H1 (cell line): ENCODE results near the gene MYH7. TPM values are rescaled to one million over a fixed set of nuclear protein-coding genes. Genes with fewer than 3 reads are reported as not detected.

ENCODE experiments used
- CTCF ChIA-PET: fragments of 300-600 bp; sonication (Branson Sonifier 250); formaldehyde crosslinking; loops from one replicate; lab custom pipeline; 2021; ENCODE audit not compliant: partially characterized antibody; lab: Charles Lee
- POLR2A ChIA-PET: fragments of 300-600 bp; sonication (Branson Sonifier 250); formaldehyde crosslinking; loops from one replicate; lab custom pipeline; 2021; ENCODE audit warnings: inconsistent platforms; ENCODE audit not compliant: partially characterized antibody; lab: Charles Lee
- DNase-seq, 2 experiments: peaks; one replicate each; pipeline versions ENCODE4 v3.0.0 to v3.0.0-alpha.2; 2010 to 2022; ENCODE audit warnings: low spot score in 2 of 2, low read depth in 1 of 2, mixed read lengths in 1 of 2
- FAIRE-seq: peaks from 2 replicates; lab custom pipeline; 2011; peaks lifted over from hg19 to GRCh38; lab: Jason Lieb, UNC
- H2AFZ ChIP-seq: 2 replicates; pipeline ENCODE4 v1.8.1; 2012; ENCODE audit warnings: low read length, inconsistent platforms
- H2AK5ac ChIP-seq: 2 replicates; pipeline ENCODE4 v1.6.1; 2013; ENCODE audit warnings: low read depth, low read length
- H2BK120ac ChIP-seq: replicated peaks from 2 replicates; pipeline ENCODE3; 2013; ENCODE audit warnings: low read depth, low read length, inconsistent platforms
- H2BK12ac ChIP-seq: 2 replicates; pipeline ENCODE4 v1.6.1; 2013; ENCODE audit warnings: low read depth, low read length
- H2BK15ac ChIP-seq: 2 replicates; pipeline ENCODE4 v1.6.1; 2013; ENCODE audit warnings: low read length
- H2BK20ac ChIP-seq: 2 replicates; pipeline ENCODE4 v1.6.1; 2013; ENCODE audit warnings: low read length
- H2BK5ac ChIP-seq: 2 replicates; pipeline ENCODE4 v1.6.1; 2013; ENCODE audit warnings: low read depth, low read length
- H3K14ac ChIP-seq: 2 replicates; pipeline ENCODE4 v1.6.1; 2013; ENCODE audit warnings: inconsistent platforms; ENCODE audit not compliant: insufficient read length
- H3K18ac ChIP-seq: 2 replicates; pipeline ENCODE4 v1.6.1; 2013; ENCODE audit warnings: low read length; ENCODE audit errors: extremely low read depth
- H3K23ac ChIP-seq: 2 replicates; pipeline ENCODE4 v1.6.1; 2013; ENCODE audit warnings: inconsistent platforms; ENCODE audit not compliant: insufficient read length
- H3K23me2 ChIP-seq: 2 replicates; pipeline ENCODE4 v1.6.1; 2013; ENCODE audit warnings: low read depth, low read length
- H3K27ac ChIP-seq: 2 replicates; pipeline ENCODE4 v1.6.1; 2011; ENCODE audit warnings: low read depth, low read length, inconsistent platforms
- H3K27me3 ChIP-seq, 4 experiments: replicated peaks in 1 of 4; 1 replicate in 1 of 4; 2 replicates in 3 of 4; pipeline versions ENCODE4 v1.6.1 to v1.8.1; 2011 to 2013; ENCODE audit warnings: low read length in 3 of 4, mild to moderate bottlenecking in 3 of 4, inconsistent platforms in 2 of 4, mixed read lengths in 2 of 4, moderate library complexity in 1 of 4; ENCODE audit not compliant: control insufficient read depth in 3 of 4, insufficient read depth in 3 of 4; ENCODE audit errors: extremely low read depth in 1 of 4
- H3K36me3 ChIP-seq, 4 experiments: 2 replicates each; pipeline versions ENCODE4 v1.6.1 to v1.8.1; 2011 to 2013; ENCODE audit warnings: mild to moderate bottlenecking in 4 of 4, low read length in 3 of 4, moderate library complexity in 2 of 4, control low read depth in 1 of 4, inconsistent platforms in 1 of 4; ENCODE audit not compliant: insufficient read depth in 4 of 4, control insufficient read depth in 2 of 4
- H3K4ac ChIP-seq: replicated peaks from 2 replicates; pipeline ENCODE3; 2013; ENCODE audit warnings: low read length, low read depth, mixed read lengths, inconsistent platforms; ENCODE audit not compliant: insufficient read length
- H3K4me1 ChIP-seq, 4 experiments: replicated peaks in 1 of 4; 1 replicate in 1 of 4; 2 replicates in 3 of 4; pipeline versions ENCODE4 v1.6.1 to v1.8.1; 2011 to 2013; ENCODE audit warnings: low read length in 3 of 4, inconsistent platforms in 2 of 4, mixed read lengths in 1 of 4; ENCODE audit not compliant: insufficient read depth in 4 of 4, control insufficient read depth in 3 of 4
- H3K4me2 ChIP-seq, 2 experiments: 2 replicates each; pipeline versions ENCODE4 v1.6.1 to v1.8.1; 2011 to 2013; ENCODE audit warnings: low read depth in 2 of 2, low read length in 2 of 2, control low read depth in 1 of 2, inconsistent platforms in 1 of 2, mild to moderate bottlenecking in 1 of 2; ENCODE audit not compliant: insufficient read depth in 1 of 2
- H3K4me3 ChIP-seq, 4 experiments: fragments of 200-600, 300-600 bp in 1 of 4; sonication (generic), shearing (Covaris generic), sonication (Bioruptor Twin) in 1 of 4; 2 replicates each; pipeline versions ENCODE4 v1.5.1 to v1.8.1; 2011 to 2016; ENCODE audit warnings: low read length in 4 of 4, low read depth in 3 of 4, control low read depth in 2 of 4, inconsistent platforms in 2 of 4, mild to moderate bottlenecking in 2 of 4, mixed read lengths in 1 of 4, moderate library complexity in 1 of 4; ENCODE audit not compliant: insufficient read depth in 2 of 4; ENCODE audit errors: extremely low read depth in 1 of 4
- H3K56ac ChIP-seq: replicated peaks from 2 replicates; pipeline ENCODE3; 2013; ENCODE audit warnings: low read depth, mild to moderate bottlenecking, mixed read lengths, low read length, inconsistent platforms; ENCODE audit not compliant: insufficient read length
- H3K79me1 ChIP-seq: 2 replicates; pipeline ENCODE4 v1.6.1; 2013; ENCODE audit warnings: low read depth, low read length, control low read depth
- H3K79me2 ChIP-seq, 2 experiments: 2 replicates each; pipeline versions ENCODE4 v1.6.1 to v1.8.1; 2012 to 2013; ENCODE audit warnings: low read length in 2 of 2, mild to moderate bottlenecking in 2 of 2, inconsistent platforms in 1 of 2; ENCODE audit not compliant: insufficient read depth in 2 of 2, control insufficient read depth in 1 of 2
- H3K9ac ChIP-seq, 4 experiments: replicated peaks in 1 of 4; 1 replicate in 1 of 4; 2 replicates in 3 of 4; pipeline versions ENCODE4 v1.6.1 to v1.8.1; 2011 to 2013; ENCODE audit warnings: low read depth in 3 of 4, low read length in 3 of 4, control low read depth in 2 of 4, mild to moderate bottlenecking in 2 of 4, moderate library complexity in 2 of 4, inconsistent platforms in 1 of 4; ENCODE audit errors: extremely low read depth in 1 of 4
- H3K9me3 ChIP-seq, 2 experiments: 2 replicates each; pipeline versions ENCODE4 v1.6.1 to v1.8.1; 2012 to 2013; ENCODE audit warnings: mild to moderate bottlenecking in 2 of 2, moderate library complexity in 2 of 2, control low read depth in 1 of 2, inconsistent platforms in 1 of 2, low read depth in 1 of 2, low read length in 1 of 2, mixed read lengths in 1 of 2; ENCODE audit not compliant: insufficient read depth in 2 of 2
- H4K20me1 ChIP-seq, 2 experiments: replicated peaks in 1 of 2; 2 replicates each; pipeline versions ENCODE3 to v1.8.1; 2011 to 2013; ENCODE audit warnings: inconsistent platforms in 2 of 2, low read length in 2 of 2, mild to moderate bottlenecking in 1 of 2; ENCODE audit not compliant: insufficient read depth in 2 of 2, control insufficient read depth in 1 of 2
- H4K5ac ChIP-seq: 2 replicates; pipeline ENCODE4 v1.6.1; 2013; ENCODE audit warnings: low read length, low read depth, mixed read lengths, inconsistent platforms; ENCODE audit not compliant: insufficient read length
- H4K8ac ChIP-seq: 2 replicates; pipeline ENCODE4 v1.8.0; 2013; ENCODE audit warnings: mild to moderate bottlenecking, moderate library complexity, low read length, inconsistent platforms; ENCODE audit not compliant: insufficient read depth; ENCODE audit errors: extremely low read depth
- H4K91ac ChIP-seq: replicated peaks from 2 replicates; pipeline ENCODE3; 2013; ENCODE audit warnings: low read length, mixed read lengths, inconsistent platforms; ENCODE audit not compliant: insufficient read length
- EGR1 ChIP-seq: IDR thresholded peaks from 2 replicates; pipeline ENCODE4 v1.6.1; 2011; ENCODE audit warnings: low read depth, low read length, borderline replicate concordance
- EZH2 ChIP-seq: fragments of 200-600 bp; sonication (generic); IDR thresholded peaks from 2 replicates; pipeline ENCODE4 v1.7.1; 2012; ENCODE audit warnings: low read depth, mild to moderate bottlenecking, moderate library complexity, low read length, inconsistent platforms; ENCODE audit not compliant: severe bottlenecking
- FOSL1 ChIP-seq: IDR thresholded peaks from 2 replicates; pipeline ENCODE4 v1.6.1; 2011; ENCODE audit warnings: mild to moderate bottlenecking, low read depth, low read length, moderate library complexity; ENCODE audit not compliant: insufficient read depth
- JUN ChIP-seq: IDR thresholded peaks from 2 replicates; pipeline ENCODE4 v1.6.1; 2011; ENCODE audit warnings: low read depth, mild to moderate bottlenecking, improper control_type of control experiment, low read length
- KDM4A ChIP-seq: IDR thresholded peaks from one replicate; pipeline ENCODE4 v1.7.1; 2012; ENCODE audit warnings: low read depth, mild to moderate bottlenecking, moderate library complexity, low read length, inconsistent platforms; ENCODE audit not compliant: severe bottlenecking
- POLR2AphosphoS5 ChIP-seq: IDR thresholded peaks from 2 replicates; pipeline ENCODE4 v1.6.1; 2011; ENCODE audit warnings: low read depth, low read length
- RBBP5 ChIP-seq: IDR thresholded peaks from 2 replicates; pipeline ENCODE4 v1.7.1; 2012; ENCODE audit warnings: low read depth, mild to moderate bottlenecking, inconsistent platforms, low read length, moderate library complexity, borderline replicate concordance
- SIX5 ChIP-seq: IDR thresholded peaks from 2 replicates; pipeline ENCODE4 v1.6.1; 2011; ENCODE audit warnings: mild to moderate bottlenecking, low read depth, low read length
- TEAD4 ChIP-seq: IDR thresholded peaks from 2 replicates; pipeline ENCODE4 v1.6.1; 2012; ENCODE audit warnings: low read depth, low read length, inconsistent platforms, mixed read lengths
- WGBS, 2 experiments: shearing (Covaris generic) in 1 of 2; methylation state at CpG; one replicate each; pipeline versions ENCODE4 v1.1.6 to v1.1.7; 2013 to 2015; ENCODE audit warnings: low lambda C conversion rate in 2 of 2, mixed read lengths in 2 of 2, inconsistent platforms in 1 of 2, low coverage in 1 of 2, missing lambda C conversion rate in 1 of 2; ENCODE audit not compliant: insufficient replicate concordance in 2 of 2, insufficient coverage in 1 of 2, insufficient read length in 1 of 2; ENCODE audit errors: extremely low coverage in 1 of 2, missing lambda C conversion rate in 1 of 2; 5-methylcytosine and 5-hydroxymethylcytosine counted together
- polyA plus RNA-seq, 7 experiments: library from polyadenylated mRNA; depleted of rRNA in 3 of 7; stranded (reverse) in 5 of 7; unstranded in 2 of 7; fragments of >200 nt in 5 of 7; fragments of 200-250 nt in 2 of 7; gene quantifications; 1 replicate in 5 of 7; 2 replicates in 1 of 7; 4 replicates in 1 of 7; pipeline versions ENCODE4 v1.2.1 to v1.2.3, GENCODE V29; 2011 to 2013; ENCODE audit warnings: missing spikeins in 2 of 7, mixed read lengths in 2 of 7
- total RNA-seq: library from RNA; stranded (reverse); fragmentation: NEBNext Ultra II Directional; extraction: Animal tissue kit (Norgen Biotek cat#: 25700); gene quantifications from 2 replicates; pipeline ENCODE4 v1.2.1, GENCODE V29; 2021
- TF ChIP-seq, protein P1 (sequence below), 3 experiments: IDR thresholded peaks; 1 replicate in 2 of 3; 2 replicates in 1 of 3; pipeline versions ENCODE4 v1.5.1 to v1.6.1; 2011; ENCODE audit warnings: low read length in 3 of 3, mild to moderate bottlenecking in 3 of 3, inconsistent platforms in 2 of 3, low read depth in 1 of 3, moderate library complexity in 1 of 3; ENCODE audit not compliant: insufficient read depth in 1 of 3; ENCODE audit errors: control extremely low read depth in 1 of 3

The MYH7 gene
- total and polyA plus RNA-seq, 2 of the 8 experiments (the other 6 are each of a cell fraction or from before 2014, with no cell fraction given) = not detected

DNA sequence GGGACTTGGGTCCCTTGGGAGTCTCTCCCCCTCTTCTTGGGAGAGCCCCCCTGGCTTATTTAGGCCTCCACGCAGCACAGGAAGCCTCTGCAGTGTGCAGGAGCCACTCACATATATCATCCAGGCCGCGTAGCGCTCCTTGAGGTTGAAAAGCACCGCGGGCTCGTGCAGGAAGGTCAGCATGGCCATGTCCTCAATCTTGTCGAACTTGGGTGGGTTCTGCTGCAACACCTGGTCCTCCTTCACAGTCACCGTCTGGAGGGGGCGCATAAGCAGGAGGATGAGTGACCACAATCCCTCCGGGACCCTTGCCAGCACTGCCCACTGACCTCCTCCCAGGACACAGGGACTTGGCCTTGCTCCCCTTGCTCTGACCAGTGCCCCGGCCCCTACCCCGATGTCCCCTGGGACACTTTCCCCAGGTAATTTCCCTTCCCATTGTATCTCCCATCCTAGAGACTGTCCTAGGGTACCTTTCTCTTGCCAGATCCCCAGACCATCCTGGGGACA is 29.9 kb downstream of the MYH7 start:
- WGBS, 2 experiments = 96% methylated on average over 12 of the region's 13 CpGs; no CpG with 5 or more reads in 1 of the 2 experiments
- no peak overlapping the region for H2BK120ac ChIP-seq
- no peak overlapping the region for H4K8ac ChIP-seq
- H3K9me3 ChIP-seq = no peaks in the 10 kb centered on the region
- FAIRE-seq (no peak), DNase-seq (no peak)
- no peak overlapping the region for H3K14ac ChIP-seq
- H3K36me3 ChIP-seq = no peaks in the 10 kb centered on the region
- no peak overlapping the region for H3K4me3 ChIP-seq
- H4K20me1 ChIP-seq = peaks cover 0 to 2% of the 10 kb centered on the region in 2 experiments
- no peak overlapping the region for H3K4me2 ChIP-seq
- no peak overlapping the region for H2BK5ac ChIP-seq
- no peaks in the 10 kb centered on the region for H3K23me2 ChIP-seq
- H3K79me2 ChIP-seq = no peaks in the 10 kb centered on the region
- H3K27ac ChIP-seq = no peak overlapping the region
- H3K9ac ChIP-seq = no peak overlapping the region
- ChIA-PET POLR2A (interaction anchor here (0.6 to 0.9 kb wide), 2 partner anchors 13 to 28 kb away, joined by 3 read pairs; no protein-coding TSS in a partner anchor), CTCF (interaction anchor here (2.2 kb wide), 1 partner anchor 25 kb away, joined by 5 read pairs; no protein-coding TSS in a partner anchor)
- H3K18ac ChIP-seq = no peak overlapping the region
- H2BK20ac ChIP-seq = no peak overlapping the region
- H2BK15ac ChIP-seq = no peak overlapping the region
- no peak overlapping the region for H3K23ac ChIP-seq
- no peaks in the 10 kb centered on the region; a peak in 3 of 7 replicates for H3K27me3 ChIP-seq
- H3K79me1 ChIP-seq = no peaks in the 10 kb centered on the region
- H2BK12ac ChIP-seq = no peak overlapping the region; the same call in 1 of the 2 replicates
- no peak overlapping the region for H4K91ac ChIP-seq
- no peak overlapping the region for H2AK5ac ChIP-seq
- no peak for TF ChIP-seq TEAD4
- TF ChIP-seq EZH2 = no peak
- TF ChIP-seq, protein P1, sequence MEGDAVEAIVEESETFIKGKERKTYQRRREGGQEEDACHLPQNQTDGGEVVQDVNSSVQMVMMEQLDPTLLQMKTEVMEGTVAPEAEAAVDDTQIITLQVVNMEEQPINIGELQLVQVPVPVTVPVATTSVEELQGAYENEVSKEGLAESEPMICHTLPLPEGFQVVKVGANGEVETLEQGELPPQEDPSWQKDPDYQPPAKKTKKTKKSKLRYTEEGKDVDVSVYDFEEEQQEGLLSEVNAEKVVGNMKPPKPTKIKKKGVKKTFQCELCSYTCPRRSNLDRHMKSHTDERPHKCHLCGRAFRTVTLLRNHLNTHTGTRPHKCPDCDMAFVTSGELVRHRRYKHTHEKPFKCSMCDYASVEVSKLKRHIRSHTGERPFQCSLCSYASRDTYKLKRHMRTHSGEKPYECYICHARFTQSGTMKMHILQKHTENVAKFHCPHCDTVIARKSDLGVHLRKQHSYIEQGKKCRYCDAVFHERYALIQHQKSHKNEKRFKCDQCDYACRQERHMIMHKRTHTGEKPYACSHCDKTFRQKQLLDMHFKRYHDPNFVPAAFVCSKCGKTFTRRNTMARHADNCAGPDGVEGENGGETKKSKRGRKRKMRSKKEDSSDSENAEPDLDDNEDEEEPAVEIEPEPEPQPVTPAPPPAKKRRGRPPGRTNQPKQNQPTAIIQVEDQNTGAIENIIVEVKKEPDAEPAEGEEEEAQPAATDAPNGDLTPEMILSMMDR (IDR thresholded peaks at IDR 0.05; ENCODE audit: control extremely low read depth in 1 of 3, insufficient read depth in 1 of 3, low read depth in 1 of 3, low read length in 3 of 3) = no peak
- TF ChIP-seq SIX5 = no peak
- no peak for TF ChIP-seq POLR2AphosphoS5
- no peak for TF ChIP-seq KDM4A
- TF ChIP-seq FOSL1 = no peak
- no peak for TF ChIP-seq RBBP5
- TF ChIP-seq JUN = no peak
- TF ChIP-seq EGR1 = no peak
- no peak overlapping the region for H3K56ac ChIP-seq
- no peak overlapping the region for H2AFZ ChIP-seq
- H3K4ac ChIP-seq = no peak overlapping the region
- no peaks in the 10 kb centered on the region; a peak in 1 of 7 replicates for H3K4me1 ChIP-seq
- no peak overlapping the region for H4K5ac ChIP-seq
